ENCODE results near the gene TMEM132C. TPM values are rescaled to one million over a fixed set of nuclear protein-coding genes. Genes with fewer than 3 reads are reported as not detected.

Gene TMEM132C
- total and polyA plus RNA-seq, 4 experiments from 2014 or later = not detected

GRCh38 chr12:128549601-128550218 lies 282.7 kb downstream of the TMEM132C start:
- Histone ChIP-seq H3K27me3 (ENCODE audit: insufficient read depth, low read length) (no peaks in the 10 kb centered on the region), H3K4me1 (ENCODE audit: insufficient read depth, low read length) (no peaks in the 10 kb centered on the region), H3K4me3 (ENCODE audit: low read length in 2 of 2) (no peak overlapping the region), H3K9me3 (ENCODE audit: control insufficient read depth in 1 of 2, low read length in 2 of 2) (no peaks in the 10 kb centered on the region), H3K36me3 (ENCODE audit: insufficient read depth, low read length) (no peaks in the 10 kb centered on the region), H3K27ac (ENCODE audit: low read depth, low read length) (no peak overlapping the region)
- H3K36me3 Mint-ChIP-seq = no peaks in the 10 kb centered on the region
- no peak for DNase-seq
- intact Hi-C loops (cut with micrococcal nuclease) = no loop called here
- ChIA-PET CTCF (ENCODE audit: partially characterized antibody) (no interaction called here), POLR2A (ENCODE audit: partially characterized antibody) (no interaction called here)
- H3K4me3 Mint-ChIP-seq = no peak overlapping the region
- no peak overlapping the region for H3K27ac Mint-ChIP-seq
- peaks cover 0 to 5% (median 0%) of the 10 kb centered on the region in 8 donors for H3K9me3 Mint-ChIP-seq
- no peaks in the 10 kb centered on the region for H3K27me3 Mint-ChIP-seq
- no peaks in the 10 kb centered on the region for H3K4me1 Mint-ChIP-seq

- CTCF ChIA-PET (ENCODE audit: partially characterized antibody) = no interaction called here
- no peak overlapping the region for H3K4me3 Mint-ChIP-seq
- no peaks in the 10 kb centered on the region for H3K4me1 ChIP-seq (ENCODE audit: insufficient read depth, low read length)
Observed at GRCh38 chr12:128551266-128551665, 284.3 kb downstream of the TMEM132C start.

GRCh38 chr12:128554546-128555304 lies 287.8 kb downstream of the TMEM132C start:
- CTCF ChIA-PET (ENCODE audit: partially characterized antibody) = no interaction called here
- Histone ChIP-seq H3K27me3 (ENCODE audit: insufficient read depth, low read length) (no peaks in the 10 kb centered on the region), H3K4me3 (ENCODE audit: low read length in 2 of 2) (no peak overlapping the region), H3K27ac (ENCODE audit: low read depth, low read length) (no peak overlapping the region), H3K36me3 (ENCODE audit: insufficient read depth, low read length) (no peaks in the 10 kb centered on the region), H3K9me3 (ENCODE audit: control insufficient read depth in 1 of 2, low read length in 2 of 2) (no peaks in the 10 kb centered on the region), H3K4me1 (ENCODE audit: insufficient read depth, low read length) (no peaks in the 10 kb centered on the region)
- intact Hi-C loops (cut with micrococcal nuclease) = no loop called here
- Mint-ChIP-seq H3K4me1 (no peaks in the 10 kb centered on the region), H3K27ac (no peak overlapping the region), H3K9me3 (peaks cover 0 to 31% (median 11%) of the 10 kb centered on the region in 8 donors), H3K36me3 (no peaks in the 10 kb centered on the region), H3K27me3 (no peaks in the 10 kb centered on the region), H3K4me3 (no peak overlapping the region)
- no peak for DNase-seq
- POLR2A ChIA-PET (ENCODE audit: partially characterized antibody) = no interaction called here

More at GRCh38 chr12:128551266-128551665, 284.3 kb downstream of the TMEM132C start:
- H3K27ac Mint-ChIP-seq = no peak overlapping the region
- no peaks in the 10 kb centered on the region for H3K27me3 Mint-ChIP-seq
- Histone ChIP-seq H3K27me3 (ENCODE audit: insufficient read depth, low read length) (no peaks in the 10 kb centered on the region), H3K36me3 (ENCODE audit: insufficient read depth, low read length) (no peaks in the 10 kb centered on the region), H3K27ac (ENCODE audit: low read depth, low read length) (no peak overlapping the region), H3K9me3 (ENCODE audit: control insufficient read depth in 1 of 2, low read length in 2 of 2) (no peaks in the 10 kb centered on the region), H3K4me3 (ENCODE audit: low read length in 2 of 2) (no peak overlapping the region)
- intact Hi-C loops (cut with micrococcal nuclease) = no loop called here
- POLR2A ChIA-PET (ENCODE audit: partially characterized antibody) = no interaction called here
- no peaks in the 10 kb centered on the region for H3K36me3 Mint-ChIP-seq
- H3K4me1 Mint-ChIP-seq = no peaks in the 10 kb centered on the region
- peaks cover 0 to 6% (median 1%) of the 10 kb centered on the region in 8 donors for H3K9me3 Mint-ChIP-seq
- DNase-seq = no peak

- Histone ChIP-seq H3K4me3 (ENCODE audit: low read length in 2 of 2) (no peak overlapping the region), H3K9me3 (ENCODE audit: control insufficient read depth in 1 of 2, low read length in 2 of 2) (no peaks in the 10 kb centered on the region), H3K36me3 (ENCODE audit: insufficient read depth, low read length) (no peaks in the 10 kb centered on the region), H3K27ac (ENCODE audit: low read depth, low read length) (no peak overlapping the region), H3K4me1 (ENCODE audit: insufficient read depth, low read length) (no peaks in the 10 kb centered on the region), H3K27me3 (ENCODE audit: insufficient read depth, low read length) (no peaks in the 10 kb centered on the region)
- DNase-seq = no peak
- ChIA-PET POLR2A (ENCODE audit: partially characterized antibody) (no interaction called here), CTCF (ENCODE audit: partially characterized antibody) (no interaction called here)
- Mint-ChIP-seq H3K9me3 (peaks cover 0 to 31% (median 11%) of the 10 kb centered on the region in 8 donors), H3K27ac (no peak overlapping the region), H3K4me1 (no peaks in the 10 kb centered on the region), H3K36me3 (no peaks in the 10 kb centered on the region), H3K27me3 (no peaks in the 10 kb centered on the region), H3K4me3 (no peak overlapping the region)
- intact Hi-C loops (cut with micrococcal nuclease) = no loop called here
Observed at GRCh38 chr12:128557231-128557630, 290.3 kb downstream of the TMEM132C start.

GRCh38 chr12:128564956-128565355 lies 298.0 kb downstream of the TMEM132C start:
- Mint-ChIP-seq H3K9me3 (peaks cover 0 to 12% (median 3%) of the 10 kb centered on the region in 8 donors), H3K27ac (no peak overlapping the region), H3K36me3 (no peaks in the 10 kb centered on the region), H3K27me3 (no peaks in the 10 kb centered on the region), H3K4me3 (no peak overlapping the region), H3K4me1 (peaks cover 0 to 3% (median 2%) of the 10 kb centered on the region in 4 donors)
- intact Hi-C loops (cut with micrococcal nuclease) = no loop called here
- H3K4me3 ChIP-seq (ENCODE audit: low read length in 2 of 2) = no peak overlapping the region
- no peaks in the 10 kb centered on the region for H3K4me1 ChIP-seq (ENCODE audit: insufficient read depth, low read length)
- H3K36me3 ChIP-seq (ENCODE audit: insufficient read depth, low read length) = no peaks in the 10 kb centered on the region
- no peak overlapping the region for H3K27ac ChIP-seq (ENCODE audit: low read depth, low read length)
- ChIA-PET CTCF (ENCODE audit: partially characterized antibody) (no interaction called here), POLR2A (ENCODE audit: partially characterized antibody) (no interaction called here)
- H3K27me3 ChIP-seq (ENCODE audit: insufficient read depth, low read length) = no peaks in the 10 kb centered on the region
- no peak for DNase-seq
- H3K9me3 ChIP-seq (ENCODE audit: control insufficient read depth in 1 of 2, low read length in 2 of 2) = no peaks in the 10 kb centered on the region

GRCh38 chr12:128567730-128568129 lies 300.8 kb downstream of the TMEM132C start:
- peaks cover 0 to 8% (median 4%) of the 10 kb centered on the region in 4 donors for H3K4me1 Mint-ChIP-seq
- ChIA-PET CTCF (ENCODE audit: partially characterized antibody) (no interaction called here), POLR2A (ENCODE audit: partially characterized antibody) (no interaction called here)
- intact Hi-C loops (cut with micrococcal nuclease) = no loop called here
- no peaks in the 10 kb centered on the region for H3K9me3 ChIP-seq (ENCODE audit: control insufficient read depth in 1 of 2, low read length in 2 of 2)
- H3K4me3 Mint-ChIP-seq = no peak overlapping the region
- H3K27me3 Mint-ChIP-seq = no peaks in the 10 kb centered on the region
- peaks cover 0 to 13% (median 5%) of the 10 kb centered on the region in 8 donors for H3K9me3 Mint-ChIP-seq
- no peaks in the 10 kb centered on the region for H3K27me3 ChIP-seq (ENCODE audit: insufficient read depth, low read length)
- no peak overlapping the region for H3K27ac Mint-ChIP-seq
- H3K27ac ChIP-seq (ENCODE audit: low read depth, low read length) = no peak overlapping the region
- no peak overlapping the region for H3K4me3 ChIP-seq (ENCODE audit: low read length in 2 of 2)
- no peaks in the 10 kb centered on the region for H3K36me3 ChIP-seq (ENCODE audit: insufficient read depth, low read length)
- DNase-seq = no peak
- H3K36me3 Mint-ChIP-seq = no peaks in the 10 kb centered on the region
- no peaks in the 10 kb centered on the region for H3K4me1 ChIP-seq (ENCODE audit: insufficient read depth, low read length)

- no peaks in the 10 kb centered on the region for H3K4me1 ChIP-seq (ENCODE audit: insufficient read depth, low read length)
- no peaks in the 10 kb centered on the region for H3K27me3 ChIP-seq (ENCODE audit: insufficient read depth, low read length)
- H3K4me3 Mint-ChIP-seq = peak overlapping the region in 5 of 8 donors; percentile 4 to 49 (median 41)
- H3K9me3 Mint-ChIP-seq = peaks cover 0 to 11% (median 4%) of the 10 kb centered on the region in 8 donors
- peak in 1 of 5 donors; percentile 9 for DNase-seq
- no peaks in the 10 kb centered on the region for H3K36me3 Mint-ChIP-seq
- H3K27ac ChIP-seq (ENCODE audit: low read depth, low read length) = no peak overlapping the region
- no peak overlapping the region for H3K4me3 ChIP-seq (ENCODE audit: low read length in 2 of 2)
- no peaks in the 10 kb centered on the region for H3K27me3 Mint-ChIP-seq
- intact Hi-C loops (cut with micrococcal nuclease) = no loop called here
- peaks cover 0 to 8% (median 4%) of the 10 kb centered on the region in 4 donors for H3K4me1 Mint-ChIP-seq
- no peaks in the 10 kb centered on the region for H3K9me3 ChIP-seq (ENCODE audit: control insufficient read depth in 1 of 2, low read length in 2 of 2)
- no peaks in the 10 kb centered on the region for H3K36me3 ChIP-seq (ENCODE audit: insufficient read depth, low read length)
- peak overlapping the region in 2 of 7 donors; percentile 52 to 67 for H3K27ac Mint-ChIP-seq
- ChIA-PET POLR2A (ENCODE audit: partially characterized antibody) (no interaction called here), CTCF (ENCODE audit: partially characterized antibody) (interaction anchor here (0.5 kb wide), 1 partner anchor 46 kb away, joined by 3 read pairs; no protein-coding TSS in a partner anchor)
Observed at GRCh38 chr12:128570191-128571065, 303.5 kb downstream of the TMEM132C start.
